HCT116 (cell line): ENCODE measurements around the gene FABP1.

Source experiments
- CEBPB ChIP-seq: IDR thresholded peaks from 2 replicates; pipeline ENCODE4 v1.6.1; 2012; ENCODE audit warnings: low read depth
- EZH2 ChIP-seq: fragments of 200-600 bp; sonication (generic); IDR thresholded peaks from 2 replicates; pipeline ENCODE4 v1.6.1; 2017; ENCODE audit warnings: antibody characterized with exemption, mixed run types
- EZH2phosphoT487 ChIP-seq: fragments of 200-600 bp; IDR thresholded peaks from 2 replicates; pipeline ENCODE4 v1.6.1; 2018; ENCODE audit warnings: antibody characterized with exemption, borderline replicate concordance
- POLR2A ChIP-seq: IDR thresholded peaks from 2 replicates; pipeline ENCODE4 v1.7.0; 2011; ENCODE audit warnings: borderline replicate concordance; ENCODE audit not compliant: insufficient read depth, insufficient read length; ENCODE audit errors: extremely low read depth
- POLR2AphosphoS5 ChIP-seq: IDR thresholded peaks from 2 replicates; pipeline ENCODE4 v1.6.1; 2011; ENCODE audit warnings: mild to moderate bottlenecking, low read depth, low read length, moderate library complexity
- RAD21 ChIP-seq: IDR thresholded peaks from 2 replicates; pipeline ENCODE4 v1.6.1; 2012; ENCODE audit warnings: low read depth, mild to moderate bottlenecking
- SIN3A ChIP-seq: IDR thresholded peaks from 2 replicates; pipeline ENCODE4 v1.6.1; 2012; ENCODE audit warnings: low read depth
- YY1 ChIP-seq: IDR thresholded peaks from 2 replicates; pipeline ENCODE4 v1.6.1; 2011; ENCODE audit warnings: low read length, low read depth, moderate library complexity, mild to moderate bottlenecking; ENCODE audit not compliant: insufficient replicate concordance; ENCODE audit errors: extremely low read depth
- ZFX ChIP-seq: fragments of 450-650 bp; IDR thresholded peaks from 2 replicates; pipeline ENCODE4 v1.6.1; 2017
- TF ChIP-seq, protein P1 (sequence below), 3 experiments: fragments of 200-600 bp in 1 of 3; sonication (generic) in 1 of 3; IDR thresholded peaks in 2 of 3; conservative IDR thresholded peaks in 1 of 3; 2 replicates each; pipeline ENCODE4 v1.5.1; 2012 to 2017; ENCODE audit warnings: low read depth in 2 of 3, low read length in 2 of 3, antibody characterized with exemption in 1 of 3, borderline replicate concordance in 1 of 3, control low read depth in 1 of 3, mild to moderate bottlenecking in 1 of 3, mixed read lengths in 1 of 3, mixed run types in 1 of 3, moderate library complexity in 1 of 3; ENCODE audit not compliant: insufficient read depth in 1 of 3
- TF ChIP-seq, protein P2 (sequence below): IDR thresholded peaks from 2 replicates; pipeline ENCODE4 v1.6.1; 2011; ENCODE audit warnings: mild to moderate bottlenecking, low read length, moderate library complexity; ENCODE audit not compliant: insufficient replicate concordance; ENCODE audit errors: extremely low read depth
- TF ChIP-seq, protein P3 (sequence below): IDR thresholded peaks from 2 replicates; pipeline ENCODE4 v1.6.1; 2012; ENCODE audit warnings: low read depth

DNA sequence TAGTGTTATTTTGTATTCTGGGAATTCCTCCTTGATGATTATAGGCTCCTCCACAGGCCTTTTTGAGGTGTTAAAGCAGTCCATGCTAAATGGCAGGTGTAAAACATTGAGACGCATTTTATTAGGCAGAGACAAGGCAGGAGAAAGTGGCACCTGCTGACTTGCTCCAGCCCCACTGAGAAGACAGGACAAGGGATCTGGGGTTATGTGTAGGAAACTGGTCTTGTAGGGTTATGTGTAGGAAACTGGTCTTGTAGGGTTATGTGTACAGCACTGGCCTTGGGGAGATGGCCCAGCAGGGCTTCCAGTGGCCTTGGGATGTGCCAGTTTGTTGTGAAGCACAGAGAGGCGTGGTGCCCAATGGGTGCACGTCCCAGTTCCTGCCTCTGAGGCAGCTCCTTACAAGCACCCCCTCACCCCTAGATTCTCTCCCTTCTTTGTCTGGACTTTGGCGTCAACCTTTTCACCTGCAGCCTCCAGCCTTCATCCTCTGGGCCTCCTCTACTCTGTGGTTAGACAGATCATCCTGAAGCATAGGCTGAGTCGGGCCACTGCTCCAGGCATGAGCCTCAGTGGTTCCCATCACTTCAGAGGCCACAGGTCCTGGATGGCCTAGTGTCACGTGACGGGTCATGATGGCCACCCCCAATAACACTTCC is 921 bp upstream of the FABP1 start:
- TF ChIP-seq POLR2AphosphoS5 (no peak), YY1 (no peak), SIN3A (no peak), EZH2 (no peak), RAD21 (no peak), ZFX (no peak), EZH2phosphoT487 (no peak), CEBPB (no peak), POLR2A (no peak)
- TF ChIP-seq, protein P1, sequence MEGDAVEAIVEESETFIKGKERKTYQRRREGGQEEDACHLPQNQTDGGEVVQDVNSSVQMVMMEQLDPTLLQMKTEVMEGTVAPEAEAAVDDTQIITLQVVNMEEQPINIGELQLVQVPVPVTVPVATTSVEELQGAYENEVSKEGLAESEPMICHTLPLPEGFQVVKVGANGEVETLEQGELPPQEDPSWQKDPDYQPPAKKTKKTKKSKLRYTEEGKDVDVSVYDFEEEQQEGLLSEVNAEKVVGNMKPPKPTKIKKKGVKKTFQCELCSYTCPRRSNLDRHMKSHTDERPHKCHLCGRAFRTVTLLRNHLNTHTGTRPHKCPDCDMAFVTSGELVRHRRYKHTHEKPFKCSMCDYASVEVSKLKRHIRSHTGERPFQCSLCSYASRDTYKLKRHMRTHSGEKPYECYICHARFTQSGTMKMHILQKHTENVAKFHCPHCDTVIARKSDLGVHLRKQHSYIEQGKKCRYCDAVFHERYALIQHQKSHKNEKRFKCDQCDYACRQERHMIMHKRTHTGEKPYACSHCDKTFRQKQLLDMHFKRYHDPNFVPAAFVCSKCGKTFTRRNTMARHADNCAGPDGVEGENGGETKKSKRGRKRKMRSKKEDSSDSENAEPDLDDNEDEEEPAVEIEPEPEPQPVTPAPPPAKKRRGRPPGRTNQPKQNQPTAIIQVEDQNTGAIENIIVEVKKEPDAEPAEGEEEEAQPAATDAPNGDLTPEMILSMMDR (IDR thresholded peaks at IDR 0.05 in 2 of 3, conservative IDR thresholded peaks at IDR 0.05 in 1 of 3; ENCODE audit: borderline replicate concordance in 1 of 3, insufficient read depth in 1 of 3, low read depth in 2 of 3, low read length in 2 of 3) = no peak
- TF ChIP-seq, protein P2, sequence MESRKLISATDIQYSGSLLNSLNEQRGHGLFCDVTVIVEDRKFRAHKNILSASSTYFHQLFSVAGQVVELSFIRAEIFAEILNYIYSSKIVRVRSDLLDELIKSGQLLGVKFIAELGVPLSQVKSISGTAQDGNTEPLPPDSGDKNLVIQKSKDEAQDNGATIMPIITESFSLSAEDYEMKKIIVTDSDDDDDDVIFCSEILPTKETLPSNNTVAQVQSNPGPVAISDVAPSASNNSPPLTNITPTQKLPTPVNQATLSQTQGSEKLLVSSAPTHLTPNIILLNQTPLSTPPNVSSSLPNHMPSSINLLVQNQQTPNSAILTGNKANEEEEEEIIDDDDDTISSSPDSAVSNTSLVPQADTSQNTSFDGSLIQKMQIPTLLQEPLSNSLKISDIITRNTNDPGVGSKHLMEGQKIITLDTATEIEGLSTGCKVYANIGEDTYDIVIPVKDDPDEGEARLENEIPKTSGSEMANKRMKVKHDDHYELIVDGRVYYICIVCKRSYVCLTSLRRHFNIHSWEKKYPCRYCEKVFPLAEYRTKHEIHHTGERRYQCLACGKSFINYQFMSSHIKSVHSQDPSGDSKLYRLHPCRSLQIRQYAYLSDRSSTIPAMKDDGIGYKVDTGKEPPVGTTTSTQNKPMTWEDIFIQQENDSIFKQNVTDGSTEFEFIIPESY = no peak
- TF ChIP-seq, protein P3, sequence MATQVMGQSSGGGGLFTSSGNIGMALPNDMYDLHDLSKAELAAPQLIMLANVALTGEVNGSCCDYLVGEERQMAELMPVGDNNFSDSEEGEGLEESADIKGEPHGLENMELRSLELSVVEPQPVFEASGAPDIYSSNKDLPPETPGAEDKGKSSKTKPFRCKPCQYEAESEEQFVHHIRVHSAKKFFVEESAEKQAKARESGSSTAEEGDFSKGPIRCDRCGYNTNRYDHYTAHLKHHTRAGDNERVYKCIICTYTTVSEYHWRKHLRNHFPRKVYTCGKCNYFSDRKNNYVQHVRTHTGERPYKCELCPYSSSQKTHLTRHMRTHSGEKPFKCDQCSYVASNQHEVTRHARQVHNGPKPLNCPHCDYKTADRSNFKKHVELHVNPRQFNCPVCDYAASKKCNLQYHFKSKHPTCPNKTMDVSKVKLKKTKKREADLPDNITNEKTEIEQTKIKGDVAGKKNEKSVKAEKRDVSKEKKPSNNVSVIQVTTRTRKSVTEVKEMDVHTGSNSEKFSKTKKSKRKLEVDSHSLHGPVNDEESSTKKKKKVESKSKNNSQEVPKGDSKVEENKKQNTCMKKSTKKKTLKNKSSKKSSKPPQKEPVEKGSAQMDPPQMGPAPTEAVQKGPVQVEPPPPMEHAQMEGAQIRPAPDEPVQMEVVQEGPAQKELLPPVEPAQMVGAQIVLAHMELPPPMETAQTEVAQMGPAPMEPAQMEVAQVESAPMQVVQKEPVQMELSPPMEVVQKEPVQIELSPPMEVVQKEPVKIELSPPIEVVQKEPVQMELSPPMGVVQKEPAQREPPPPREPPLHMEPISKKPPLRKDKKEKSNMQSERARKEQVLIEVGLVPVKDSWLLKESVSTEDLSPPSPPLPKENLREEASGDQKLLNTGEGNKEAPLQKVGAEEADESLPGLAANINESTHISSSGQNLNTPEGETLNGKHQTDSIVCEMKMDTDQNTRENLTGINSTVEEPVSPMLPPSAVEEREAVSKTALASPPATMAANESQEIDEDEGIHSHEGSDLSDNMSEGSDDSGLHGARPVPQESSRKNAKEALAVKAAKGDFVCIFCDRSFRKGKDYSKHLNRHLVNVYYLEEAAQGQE = no peak
